PFSK-1 (cell line): ENCODE results near the gene IVNS1ABP.

Experiments used
- POLR2AphosphoS5 ChIP-seq: IDR thresholded peaks from 2 replicates; pipeline ENCODE4 v1.6.1; 2012; ENCODE audit warnings: low read depth, mild to moderate bottlenecking, control low read depth, low read length, moderate library complexity
- TF ChIP-seq, protein P1 (sequence below), 2 experiments: IDR thresholded peaks; 2 replicates each; pipeline versions ENCODE4 v1.6.1 to v1.8.0; 2011 to 2012; ENCODE audit warnings: low read depth in 2 of 2, low read length in 2 of 2, control low read depth in 1 of 2, inconsistent platforms in 1 of 2, mild to moderate bottlenecking in 1 of 2, moderate library complexity in 1 of 2; ENCODE audit not compliant: insufficient read depth in 1 of 2

GRCh38 chr1:185318431-185319138 lies 1.5 kb upstream of the IVNS1ABP start:
- TF ChIP-seq, protein P1, sequence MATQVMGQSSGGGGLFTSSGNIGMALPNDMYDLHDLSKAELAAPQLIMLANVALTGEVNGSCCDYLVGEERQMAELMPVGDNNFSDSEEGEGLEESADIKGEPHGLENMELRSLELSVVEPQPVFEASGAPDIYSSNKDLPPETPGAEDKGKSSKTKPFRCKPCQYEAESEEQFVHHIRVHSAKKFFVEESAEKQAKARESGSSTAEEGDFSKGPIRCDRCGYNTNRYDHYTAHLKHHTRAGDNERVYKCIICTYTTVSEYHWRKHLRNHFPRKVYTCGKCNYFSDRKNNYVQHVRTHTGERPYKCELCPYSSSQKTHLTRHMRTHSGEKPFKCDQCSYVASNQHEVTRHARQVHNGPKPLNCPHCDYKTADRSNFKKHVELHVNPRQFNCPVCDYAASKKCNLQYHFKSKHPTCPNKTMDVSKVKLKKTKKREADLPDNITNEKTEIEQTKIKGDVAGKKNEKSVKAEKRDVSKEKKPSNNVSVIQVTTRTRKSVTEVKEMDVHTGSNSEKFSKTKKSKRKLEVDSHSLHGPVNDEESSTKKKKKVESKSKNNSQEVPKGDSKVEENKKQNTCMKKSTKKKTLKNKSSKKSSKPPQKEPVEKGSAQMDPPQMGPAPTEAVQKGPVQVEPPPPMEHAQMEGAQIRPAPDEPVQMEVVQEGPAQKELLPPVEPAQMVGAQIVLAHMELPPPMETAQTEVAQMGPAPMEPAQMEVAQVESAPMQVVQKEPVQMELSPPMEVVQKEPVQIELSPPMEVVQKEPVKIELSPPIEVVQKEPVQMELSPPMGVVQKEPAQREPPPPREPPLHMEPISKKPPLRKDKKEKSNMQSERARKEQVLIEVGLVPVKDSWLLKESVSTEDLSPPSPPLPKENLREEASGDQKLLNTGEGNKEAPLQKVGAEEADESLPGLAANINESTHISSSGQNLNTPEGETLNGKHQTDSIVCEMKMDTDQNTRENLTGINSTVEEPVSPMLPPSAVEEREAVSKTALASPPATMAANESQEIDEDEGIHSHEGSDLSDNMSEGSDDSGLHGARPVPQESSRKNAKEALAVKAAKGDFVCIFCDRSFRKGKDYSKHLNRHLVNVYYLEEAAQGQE (IDR thresholded peaks at IDR 0.05; ENCODE audit: insufficient read depth in 1 of 2, low read depth in 2 of 2, low read length in 2 of 2) = no peak
- no peak for TF ChIP-seq POLR2AphosphoS5
